Measurements from ENCODE around the gene IRF6. TPM values are rescaled to one million over a fixed set of nuclear protein-coding genes. Genes with fewer than 3 reads are reported as not detected.
A peak's percentile ranks its signal among the peaks of the same experiment; 100 is the strongest.

IRF6 gene
- polyA plus RNA-seq, 1 of the 3 experiments (the other 2 are of a cell fraction) = 0.94 TPM

DNA sequence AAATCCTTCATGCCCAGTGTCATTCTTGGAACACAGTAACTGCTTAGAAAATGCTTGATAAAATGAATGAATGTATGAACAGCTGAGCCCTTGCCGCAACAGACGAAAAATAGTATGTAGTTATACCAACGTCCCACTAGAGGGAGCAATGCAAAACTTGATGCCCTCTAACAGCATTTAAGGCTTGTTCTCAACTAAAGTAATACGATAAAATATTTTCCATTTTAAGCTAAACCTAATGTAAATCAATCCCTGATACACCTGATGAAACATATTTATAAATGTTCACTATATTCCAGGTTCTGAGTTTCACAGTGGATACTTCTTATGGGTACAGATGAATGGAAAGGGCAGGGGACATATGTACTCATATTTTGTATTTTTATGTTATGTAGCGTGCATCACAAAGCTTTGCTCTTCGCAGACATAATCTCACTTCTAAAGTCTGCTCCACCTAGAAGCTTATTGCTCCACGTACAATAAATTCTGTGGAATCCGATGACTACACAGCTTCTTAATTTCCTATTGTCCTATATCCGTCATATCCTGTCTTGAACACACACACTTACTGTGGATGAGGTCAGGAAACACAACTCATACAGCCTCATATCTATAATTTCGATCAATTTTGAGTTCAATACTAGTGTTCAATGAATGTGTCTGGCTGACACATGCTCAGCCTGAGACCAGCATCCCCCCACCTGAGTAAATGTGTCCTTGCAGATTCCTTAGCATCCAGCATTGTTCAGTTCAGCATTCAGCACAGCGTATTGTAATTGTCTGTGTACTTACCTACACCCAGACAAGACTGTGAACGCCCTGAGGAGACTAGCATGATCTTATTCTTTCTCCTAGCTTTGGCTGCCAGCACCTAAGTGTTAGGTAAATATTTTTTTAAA, 17.4 kb upstream of the IRF6 start (continued):
- TF ChIP-seq, protein P1, sequence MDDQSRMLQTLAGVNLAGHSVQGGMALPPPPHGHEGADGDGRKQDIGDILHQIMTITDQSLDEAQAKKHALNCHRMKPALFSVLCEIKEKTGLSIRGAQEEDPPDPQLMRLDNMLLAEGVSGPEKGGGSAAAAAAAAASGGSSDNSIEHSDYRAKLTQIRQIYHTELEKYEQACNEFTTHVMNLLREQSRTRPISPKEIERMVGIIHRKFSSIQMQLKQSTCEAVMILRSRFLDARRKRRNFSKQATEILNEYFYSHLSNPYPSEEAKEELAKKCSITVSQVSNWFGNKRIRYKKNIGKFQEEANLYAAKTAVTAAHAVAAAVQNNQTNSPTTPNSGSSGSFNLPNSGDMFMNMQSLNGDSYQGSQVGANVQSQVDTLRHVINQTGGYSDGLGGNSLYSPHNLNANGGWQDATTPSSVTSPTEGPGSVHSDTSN (IDR thresholded peaks at IDR 0.05) = peak; percentile 61
- TF ChIP-seq RXRA (IDR thresholded peaks at IDR 0.05; ENCODE audit: borderline replicate concordance, low read depth) (no peak), JUND (IDR thresholded peaks at IDR 0.05) (peak; percentile 48; the same call in 1 of the 2 replicates), NRF1 (IDR thresholded peaks at IDR 0.05; ENCODE audit: low read depth, low read length) (no peak), FOXM1 (IDR thresholded peaks at IDR 0.05; ENCODE audit: low read depth) (no peak), MEF2A (IDR thresholded peaks at IDR 0.05; ENCODE audit: borderline replicate concordance, low read depth) (no peak; the same call in 1 of the 2 replicates), FOSL2 (IDR thresholded peaks at IDR 0.05; ENCODE audit: borderline replicate concordance, low read depth) (peak; percentile 53; the same call in 1 of the 2 replicates), MAX (IDR thresholded peaks at IDR 0.05; ENCODE audit: low read depth) (peak; percentile 56), GABPA (IDR thresholded peaks at IDR 0.05; ENCODE audit: low read depth) (peak; percentile 55), MXI1 (IDR thresholded peaks at IDR 0.05; ENCODE audit: low read depth, low read length) (no peak), USF2 (IDR thresholded peaks at IDR 0.05; ENCODE audit: borderline replicate concordance, low read depth, low read length) (no peak), FOXJ3 (CRISPR knock-in tag; IDR thresholded peaks at IDR 0.05) (no peak), SIN3A (IDR thresholded peaks at IDR 0.05; ENCODE audit: borderline replicate concordance, low read depth, low read length) (0 out of 2 replicates have a peak, but pooled peaks have one; percentile 13), IRF3 (IDR thresholded peaks at IDR 0.05; ENCODE audit: low read depth, low read length) (no peak), NFIC (IDR thresholded peaks at IDR 0.05; ENCODE audit: borderline replicate concordance) (peak; percentile 38; the same call in 1 of the 2 replicates), EZH2phosphoT487 (IDR thresholded peaks at IDR 0.05; ENCODE audit: borderline replicate concordance, low read depth) (no peak), YY1 (IDR thresholded peaks at IDR 0.05; ENCODE audit: low read depth) (no peak), SMC3 (IDR thresholded peaks at IDR 0.05; ENCODE audit: low read depth, low read length) (peak; percentile 52), REST (IDR thresholded peaks at IDR 0.05; ENCODE audit: low read depth, low read length) (no peak), CHD2 (IDR thresholded peaks at IDR 0.05; ENCODE audit: low read length, partially characterized antibody) (no peak)
- TF ChIP-seq, protein P2, sequence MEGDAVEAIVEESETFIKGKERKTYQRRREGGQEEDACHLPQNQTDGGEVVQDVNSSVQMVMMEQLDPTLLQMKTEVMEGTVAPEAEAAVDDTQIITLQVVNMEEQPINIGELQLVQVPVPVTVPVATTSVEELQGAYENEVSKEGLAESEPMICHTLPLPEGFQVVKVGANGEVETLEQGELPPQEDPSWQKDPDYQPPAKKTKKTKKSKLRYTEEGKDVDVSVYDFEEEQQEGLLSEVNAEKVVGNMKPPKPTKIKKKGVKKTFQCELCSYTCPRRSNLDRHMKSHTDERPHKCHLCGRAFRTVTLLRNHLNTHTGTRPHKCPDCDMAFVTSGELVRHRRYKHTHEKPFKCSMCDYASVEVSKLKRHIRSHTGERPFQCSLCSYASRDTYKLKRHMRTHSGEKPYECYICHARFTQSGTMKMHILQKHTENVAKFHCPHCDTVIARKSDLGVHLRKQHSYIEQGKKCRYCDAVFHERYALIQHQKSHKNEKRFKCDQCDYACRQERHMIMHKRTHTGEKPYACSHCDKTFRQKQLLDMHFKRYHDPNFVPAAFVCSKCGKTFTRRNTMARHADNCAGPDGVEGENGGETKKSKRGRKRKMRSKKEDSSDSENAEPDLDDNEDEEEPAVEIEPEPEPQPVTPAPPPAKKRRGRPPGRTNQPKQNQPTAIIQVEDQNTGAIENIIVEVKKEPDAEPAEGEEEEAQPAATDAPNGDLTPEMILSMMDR (IDR thresholded peaks at IDR 0.05) = peak; percentile 89
